PC-3 (cell line): ENCODE data around the gene CHSY1. TPM values are rescaled to one million over a fixed set of nuclear protein-coding genes. Genes with fewer than 3 reads are reported as not detected.

Source experiments
- ATAC-seq: fragments of 200-7000 bp; cut with Tn5 transposase; 2 replicates; pipeline ENCODE4 v1.9.1; 2020; ENCODE audit warnings: mild to moderate bottlenecking, moderate library complexity
- BruUV-seq: library from RNA; stranded (reverse); fragments of 400-500 nt; replicated peaks from 2 replicates; lab custom pipeline; 2021; lab: Mats Ljungman, UMichigan
- CTCF ChIA-PET: fragments of 300-600 bp; sonication (Branson Sonifier 250); formaldehyde crosslinking; loops from one replicate; lab custom pipeline; 2022; ENCODE audit warnings: antibody characterized with exemption; lab: Charles Lee
- POLR2A ChIA-PET: fragments of 300-600 bp; sonication (Branson Sonifier 250); formaldehyde crosslinking; loops from one replicate; lab custom pipeline; 2022; ENCODE audit warnings: antibody characterized with exemption; ENCODE audit not compliant: unreplicated experiment; lab: Charles Lee
- DNase-seq: peaks from one replicate; pipeline ENCODE4 v3.0.0-alpha.2; 2015
- H2AFZ ChIP-seq: fragments of 300-600 bp; sonication (generic); 2 replicates; pipeline ENCODE4 v1.6.0; 2016; ENCODE audit warnings: antibody characterized with exemption, low read length
- H3F3A ChIP-seq: fragments of 300-600 bp; sonication (generic); one replicate; pipeline ENCODE4 v1.6.0; 2017; ENCODE audit warnings: antibody characterized with exemption, low read length, control low read depth, mild to moderate bottlenecking; ENCODE audit not compliant: unreplicated experiment
- H3K27ac ChIP-seq: fragments of 300-600 bp; sonication (generic); 2 replicates; pipeline ENCODE4 v1.5.1; 2016; ENCODE audit warnings: mild to moderate bottlenecking, low read length
- H3K27me3 ChIP-seq: fragments of 300-600 bp; sonication (generic); 2 replicates; pipeline ENCODE4 v1.6.1; 2016; ENCODE audit warnings: low read length, mixed read lengths
- H3K36me3 ChIP-seq: fragments of 300-600 bp; sonication (generic); 2 replicates; pipeline ENCODE4 v1.6.1; 2016; ENCODE audit warnings: low read depth, mixed run types, low read length, mixed read lengths
- H3K4me1 ChIP-seq: fragments of 300-600 bp; sonication (generic); 2 replicates; pipeline ENCODE4 v1.5.1; 2016; ENCODE audit warnings: low read length; ENCODE audit not compliant: insufficient read depth
- H3K4me2 ChIP-seq: fragments of 300-600 bp; sonication (generic); 2 replicates; pipeline ENCODE4 v1.6.0; 2016; ENCODE audit warnings: low read length
- H3K4me3 ChIP-seq: fragments of 300-600 bp; sonication (generic); 2 replicates; pipeline ENCODE4 v1.5.1; 2016; ENCODE audit warnings: mild to moderate bottlenecking, low read length, mixed read lengths
- H3K79me2 ChIP-seq: fragments of 300-600 bp; sonication (generic); 2 replicates; pipeline ENCODE4 v1.6.1; 2017; ENCODE audit warnings: low read length, mixed read lengths
- H3K9ac ChIP-seq: fragments of 300-600 bp; sonication (generic); 2 replicates; pipeline ENCODE4 v1.6.0; 2016; ENCODE audit warnings: mild to moderate bottlenecking, low read length
- H3K9me2 ChIP-seq: fragments of 300-600 bp; sonication (generic); replicated peaks from 2 replicates; pipeline ENCODE4 v1.6.1; 2016; ENCODE audit warnings: mixed run types, low read length, mixed read lengths
- H3K9me3 ChIP-seq: fragments of 300-600 bp; sonication (generic); 2 replicates; pipeline ENCODE4 v1.6.1; 2016; ENCODE audit warnings: low read length, mixed read lengths
- H4K20me1 ChIP-seq: fragments of 300-600 bp; sonication (generic); 2 replicates; pipeline ENCODE4 v1.6.1; 2016; ENCODE audit warnings: low read length, mixed read lengths
- CTCF ChIP-seq: fragments of 300-600 bp; sonication (generic); conservative IDR thresholded peaks from 2 replicates; pipeline ENCODE4 v1.5.1; 2017; ENCODE audit warnings: antibody characterized with exemption, low read depth, mild to moderate bottlenecking, low read length
- EZH2 ChIP-seq: fragments of 300-600 bp; sonication (generic); IDR thresholded peaks from one replicate; pipeline ENCODE4 v1.6.1; 2017; ENCODE audit warnings: antibody characterized with exemption, mild to moderate bottlenecking, low read length; ENCODE audit not compliant: unreplicated experiment
- EZH2phosphoT487 ChIP-seq: fragments of 300-600 bp; sonication (generic); IDR thresholded peaks from 2 replicates; pipeline ENCODE4 v1.6.1; 2018; ENCODE audit warnings: mild to moderate bottlenecking, antibody characterized with exemption, low read length, borderline replicate concordance
- intact Hi-C: fragments of 100-400 bp; cut with micrococcal nuclease; formaldehyde crosslinking; loops from 2 replicates; pipeline ENCODE4 v1.9.0; 2023
- total RNA-seq: library from RNA; depleted of rRNA; stranded (reverse); fragments of >200 nt; gene quantifications from 2 replicates; pipeline ENCODE4 v1.2.3, GENCODE V29; 2014

CHSY1 gene
- total RNA-seq, 1 experiment from 2014 or later = 13.8 TPM

DNA sequence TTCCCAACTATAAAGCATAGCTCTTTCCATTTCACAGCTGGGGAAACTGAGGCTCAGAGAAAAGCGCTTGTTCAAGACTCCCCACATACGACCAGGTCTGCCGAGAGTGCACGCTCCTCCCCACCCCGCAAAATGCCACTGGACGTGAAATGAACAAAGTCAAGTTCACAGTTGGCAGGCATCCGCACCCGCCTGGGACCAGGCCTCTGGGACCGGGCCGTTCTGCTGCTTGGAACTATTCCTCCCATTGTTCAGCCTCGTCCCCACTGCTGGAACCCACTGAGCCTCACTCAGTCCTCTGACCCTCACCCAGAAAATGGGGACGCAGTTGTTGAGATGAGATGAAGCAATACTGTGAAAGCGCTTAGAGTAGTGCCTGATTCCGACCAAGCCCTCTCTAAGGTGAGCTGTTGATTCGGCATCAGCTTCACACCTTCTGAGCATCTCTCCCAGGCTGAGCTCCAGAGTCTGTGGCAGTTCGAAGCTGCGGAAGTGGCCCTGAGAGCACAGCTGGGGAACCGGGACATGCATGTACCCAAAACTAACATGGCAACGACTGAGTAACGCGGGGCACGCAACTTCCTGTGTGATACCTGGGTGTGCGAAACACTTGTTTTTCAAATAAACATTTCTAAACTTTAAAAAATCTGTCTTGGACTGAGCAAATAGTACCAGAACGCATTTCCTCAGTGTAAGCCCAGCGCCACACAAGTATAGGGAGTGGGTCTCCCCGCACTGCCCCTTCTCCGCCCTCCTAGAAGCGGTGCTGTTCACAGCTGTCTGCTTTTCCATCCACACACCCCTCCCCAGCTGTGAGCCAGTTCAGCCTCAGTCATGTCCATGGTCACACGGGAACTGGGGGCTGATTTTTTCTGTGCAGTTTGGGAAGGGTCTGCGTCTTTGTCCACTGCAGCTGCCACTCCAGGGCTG is 93.4 kb downstream of the CHSY1 start:
- Histone ChIP-seq H3K27ac (no peak overlapping the region), H3K9me3 (no peaks in the 10 kb centered on the region), H3K27me3 (no peaks in the 10 kb centered on the region), H3K36me3 (no peaks in the 10 kb centered on the region), H3K4me3 (no peak overlapping the region), H3K9ac (no peak overlapping the region), H3K4me1 (no peaks in the 10 kb centered on the region), H3K4me2 (no peak overlapping the region), H3K79me2 (no peaks in the 10 kb centered on the region), H3F3A (no peaks in the 10 kb centered on the region), H4K20me1 (no peaks in the 10 kb centered on the region), H2AFZ (no peak overlapping the region), H3K9me2 (no peaks in the 10 kb centered on the region)
- no peak for ATAC-seq
- ChIA-PET POLR2A (no interaction called here), CTCF (no interaction called here)
- DNase-seq = no peak
- intact Hi-C loops = no loop called here
- no TSS peak for BruUV-seq
- TF ChIP-seq CTCF = no peak
- TF ChIP-seq EZH2 = no peak
- TF ChIP-seq EZH2phosphoT487 = no peak

DNA sequence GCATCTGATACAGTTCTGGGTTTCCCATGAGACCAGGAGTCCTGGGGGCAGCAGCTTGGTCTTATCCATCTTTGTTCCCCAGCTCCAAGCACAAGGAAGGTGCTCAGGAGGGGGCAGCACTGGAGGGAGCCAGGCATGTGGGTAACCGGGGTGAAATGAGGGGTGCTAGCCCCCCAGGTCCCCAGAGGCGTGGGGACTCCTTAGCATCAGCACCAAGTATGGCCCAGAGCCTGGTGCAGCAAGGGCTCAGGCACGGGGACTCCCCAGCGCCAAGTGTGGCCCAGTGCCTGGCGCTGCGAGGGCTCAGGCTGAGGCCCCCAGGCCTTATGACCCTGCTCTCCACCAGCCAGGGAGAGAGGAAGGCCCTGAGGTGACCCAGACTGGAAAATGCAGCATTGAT is 94.1 kb downstream of the CHSY1 start:
- intact Hi-C loops = no loop called here

More for the DNA sequence above, 94.1 kb downstream of the CHSY1 start:
- Histone ChIP-seq H3F3A (no peaks in the 10 kb centered on the region), H3K27ac (no peak overlapping the region), H4K20me1 (no peaks in the 10 kb centered on the region), H2AFZ (no peak overlapping the region), H3K36me3 (no peaks in the 10 kb centered on the region), H3K4me3 (no peak overlapping the region), H3K27me3 (no peaks in the 10 kb centered on the region), H3K9me2 (no peaks in the 10 kb centered on the region), H3K9ac (no peak overlapping the region), H3K4me2 (no peak overlapping the region), H3K9me3 (no peaks in the 10 kb centered on the region), H3K4me1 (no peaks in the 10 kb centered on the region), H3K79me2 (no peaks in the 10 kb centered on the region)
- CTCF ChIA-PET = no interaction called here
- POLR2A ChIA-PET = no interaction called here
- DNase-seq (no peak), ATAC-seq (no peak)
- no TSS peak for BruUV-seq
- TF ChIP-seq EZH2 (no peak), EZH2phosphoT487 (no peak), CTCF (no peak)
